Fibroblast of lung (primary cell): ENCODE results near the gene CDNF.

Experiments used
- EZH2 ChIP-seq: IDR thresholded peaks from 2 replicates; pipeline ENCODE4 v1.5.1; 2012; ENCODE audit warnings: low read length, control low read depth, mild to moderate bottlenecking; ENCODE audit errors: missing control alignments
- TF ChIP-seq, protein P1 (sequence below), 2 donors: IDR thresholded peaks in 1 of 2; conservative IDR thresholded peaks in 1 of 2; 1 replicate in 1 of 2; 2 replicates in 1 of 2; pipeline ENCODE4 v1.5.1; 2011 to 2012; ENCODE audit warnings: low read length in 2 of 2, control low read depth in 1 of 2, inconsistent platforms in 1 of 2, low read depth in 1 of 2, mild to moderate bottlenecking in 1 of 2

- TF ChIP-seq, protein P1, sequence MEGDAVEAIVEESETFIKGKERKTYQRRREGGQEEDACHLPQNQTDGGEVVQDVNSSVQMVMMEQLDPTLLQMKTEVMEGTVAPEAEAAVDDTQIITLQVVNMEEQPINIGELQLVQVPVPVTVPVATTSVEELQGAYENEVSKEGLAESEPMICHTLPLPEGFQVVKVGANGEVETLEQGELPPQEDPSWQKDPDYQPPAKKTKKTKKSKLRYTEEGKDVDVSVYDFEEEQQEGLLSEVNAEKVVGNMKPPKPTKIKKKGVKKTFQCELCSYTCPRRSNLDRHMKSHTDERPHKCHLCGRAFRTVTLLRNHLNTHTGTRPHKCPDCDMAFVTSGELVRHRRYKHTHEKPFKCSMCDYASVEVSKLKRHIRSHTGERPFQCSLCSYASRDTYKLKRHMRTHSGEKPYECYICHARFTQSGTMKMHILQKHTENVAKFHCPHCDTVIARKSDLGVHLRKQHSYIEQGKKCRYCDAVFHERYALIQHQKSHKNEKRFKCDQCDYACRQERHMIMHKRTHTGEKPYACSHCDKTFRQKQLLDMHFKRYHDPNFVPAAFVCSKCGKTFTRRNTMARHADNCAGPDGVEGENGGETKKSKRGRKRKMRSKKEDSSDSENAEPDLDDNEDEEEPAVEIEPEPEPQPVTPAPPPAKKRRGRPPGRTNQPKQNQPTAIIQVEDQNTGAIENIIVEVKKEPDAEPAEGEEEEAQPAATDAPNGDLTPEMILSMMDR (conservative IDR thresholded peaks at IDR 0.05 in 1 of 2, IDR thresholded peaks at IDR 0.05 in 1 of 2; ENCODE audit: low read depth in 1 of 2, low read length in 2 of 2) = peak in 1 of 2 donors; percentile 9
- no peak for TF ChIP-seq EZH2
Observed at GRCh38 chr10:14820010-14820774, 17.6 kb downstream of the CDNF start.
